A549 (cell line): ENCODE results near the gene PIK3CB. TPM values are rescaled to one million over a fixed set of nuclear protein-coding genes. Genes with fewer than 3 reads are reported as not detected.
A peak's percentile ranks its signal among the peaks of the same experiment; 100 is the strongest.

ENCODE experiments used
- ATAC-seq, 2 experiments: fragments of 200-7000 bp in 1 of 2; fragments of >200 bp in 1 of 2; cut with Nextera tagmentation in 1 of 2; cut with Tn5 transposase in 1 of 2; 3 replicates each; pipeline versions ENCODE4 v1.8.0 to v1.9.1; 2018 to 2020; ENCODE audit warnings: mild to moderate bottlenecking in 1 of 2, moderate library complexity in 1 of 2
- CTCF ChIA-PET: fragments of 300-600 bp; sonication (Branson Sonifier 250); formaldehyde crosslinking; extraction: SDS; loops from one replicate; lab custom pipeline; 2021; ENCODE audit warnings: antibody characterized with exemption, inconsistent platforms; lab: Yijun Ruan, JAX
- POLR2A ChIA-PET: fragments of 350-600 bp; formaldehyde crosslinking; extraction: SDS; loops from one replicate; lab custom pipeline; 2021; ENCODE audit warnings: antibody characterized with exemption, inconsistent platforms; lab: Yijun Ruan, JAX
- DNase-seq, 2 experiments: peaks; one replicate each; pipeline versions ENCODE4 v3.0.0 to v3.0.0-alpha.2; 2011 to 2016; ENCODE audit warnings: low read depth in 1 of 2, low spot score in 1 of 2
- FAIRE-seq: peaks from 2 replicates; lab custom pipeline; 2011; peaks lifted over from hg19 to GRCh38; lab: Jason Lieb, UNC
- H3K27ac ChIP-seq, 2 experiments: fragments of >200 bp; sonication (Bioruptor Twin); formaldehyde crosslinking; 3 replicates each; pipeline ENCODE4 v1.5.1; 2016 to 2017
- H3K4me1 ChIP-seq: fragments of >200 bp; sonication (Bioruptor Twin); formaldehyde crosslinking; 3 replicates; pipeline ENCODE4 v1.6.1; 2016
- H3K4me2 ChIP-seq: fragments of >200 bp; sonication (Bioruptor Twin); formaldehyde crosslinking; 3 replicates; pipeline ENCODE4 v1.6.1; 2016
- H3K4me3 ChIP-seq: fragments of >200 bp; sonication (Bioruptor Twin); formaldehyde crosslinking; 3 replicates; pipeline ENCODE4 v1.5.1; 2016
- H3K9me3 ChIP-seq: fragments of >200 bp; sonication (Bioruptor Twin); formaldehyde crosslinking; 3 replicates; pipeline ENCODE4 v1.6.1; 2016
- CBX8 ChIP-seq: fragments of 200-600 bp; sonication (generic); IDR thresholded peaks from 2 replicates; pipeline ENCODE4 v1.6.1; 2016
- CEBPB ChIP-seq, 2 experiments: fragments of >200 bp in 1 of 2; sonication (Bioruptor Twin) in 1 of 2; formaldehyde crosslinking in 1 of 2; IDR thresholded peaks; 2 replicates each; pipeline ENCODE4 v1.6.1; 2012 to 2016
- CHD2 ChIP-seq: fragments of 150-350 bp; IDR thresholded peaks from 2 replicates; pipeline ENCODE4 v1.6.1; 2014; ENCODE audit warnings: low read length; ENCODE audit not compliant: partially characterized antibody
- EHF ChIP-seq: fragments of 250-450 bp; sonication (Bioruptor Pico); IDR thresholded peaks from 2 replicates; pipeline ENCODE4 v1.5.0; 2020; ENCODE audit warnings: mild to moderate bottlenecking
- EHMT2 ChIP-seq: fragments of 200-600 bp; sonication (generic); IDR thresholded peaks from 2 replicates; pipeline ENCODE4 v1.6.1; 2016; ENCODE audit warnings: antibody characterized with exemption, low read depth, mild to moderate bottlenecking, moderate library complexity
- ESRRA ChIP-seq: fragments of 150-350 bp; IDR thresholded peaks from 2 replicates; pipeline ENCODE4 v1.6.1; 2014; ENCODE audit warnings: mild to moderate bottlenecking, low read length, borderline replicate concordance
- FOSB ChIP-seq: fragments of 250-450 bp; sonication (Bioruptor Pico); IDR thresholded peaks from 2 replicates; pipeline ENCODE4 v1.5.0; 2020; ENCODE audit warnings: mild to moderate bottlenecking, moderate library complexity
- FOSL2 ChIP-seq, 2 experiments: fragments of 450-650 bp in 1 of 2; fragments of >200 bp in 1 of 2; sonication (Bioruptor Twin) in 1 of 2; formaldehyde crosslinking; IDR thresholded peaks; 2 replicates each; pipeline versions ENCODE4 v1.5.0 to v1.6.1; 2016 to 2020; ENCODE audit warnings: mild to moderate bottlenecking in 1 of 2, moderate library complexity in 1 of 2
- FOXS1 ChIP-seq: fragments of 250-450 bp; sonication (Bioruptor Pico); IDR thresholded peaks from 2 replicates; pipeline ENCODE4 v1.5.0; 2020; ENCODE audit warnings: mild to moderate bottlenecking, moderate library complexity
- GATA3 ChIP-seq: IDR thresholded peaks from 2 replicates; pipeline ENCODE4 v1.6.1; 2012; ENCODE audit warnings: borderline replicate concordance
- HDAC2 ChIP-seq: fragments of 200-600 bp; sonication (generic); IDR thresholded peaks from 2 replicates; pipeline ENCODE4 v1.6.1; 2016
- HEYL ChIP-seq: fragments of 250-450 bp; sonication (Bioruptor Pico); IDR thresholded peaks from 2 replicates; pipeline ENCODE4 v1.8.0; 2021; ENCODE audit warnings: mild to moderate bottlenecking, moderate library complexity
- HOXB13 ChIP-seq: fragments of 250-450 bp; sonication (Bioruptor Pico); IDR thresholded peaks from 2 replicates; pipeline ENCODE4 v1.5.0; 2020; ENCODE audit warnings: low read depth, mild to moderate bottlenecking, moderate library complexity
- JUN ChIP-seq, 2 experiments: fragments of >200 bp; sonication (Bioruptor Twin); formaldehyde crosslinking; IDR thresholded peaks; 2 replicates in 1 of 2; 3 replicates in 1 of 2; pipeline ENCODE4 v1.6.1; 2016 to 2017
- KDM1A ChIP-seq: fragments of 200-600 bp; sonication (generic); IDR thresholded peaks from 2 replicates; pipeline ENCODE4 v1.6.1; 2016; ENCODE audit warnings: low read depth, mild to moderate bottlenecking
- MAFK ChIP-seq: fragments of 450-650 bp; IDR thresholded peaks from 2 replicates; pipeline ENCODE4 v1.6.1; 2014; ENCODE audit not compliant: partially characterized antibody
- MYC ChIP-seq: IDR thresholded peaks from 2 replicates; pipeline ENCODE4 v1.6.1; 2012; ENCODE audit warnings: mild to moderate bottlenecking, inconsistent platforms, low read length, improper control_type of control experiment, borderline replicate concordance
- NFE2L2 ChIP-seq: fragments of 150-350 bp; conservative IDR thresholded peaks from 2 replicates; pipeline ENCODE4 v1.6.1; 2014; ENCODE audit warnings: low read length
- NR3C1 ChIP-seq: fragments of >200 bp; sonication (Bioruptor Twin); formaldehyde crosslinking; IDR thresholded peaks from 3 replicates; pipeline ENCODE4 v1.6.1; 2017
- SMC3 ChIP-seq: fragments of >200 bp; sonication (Bioruptor Twin); formaldehyde crosslinking; IDR thresholded peaks from 3 replicates; pipeline ENCODE4 v1.6.1; 2018; ENCODE audit warnings: inconsistent platforms
- TFCP2L1 ChIP-seq: fragments of 250-450 bp; sonication (Bioruptor Pico); IDR thresholded peaks from 2 replicates; pipeline ENCODE4 v1.5.0; 2021; ENCODE audit warnings: mild to moderate bottlenecking
- TP53 ChIP-seq: fragments of 250-450 bp; sonication (Bioruptor Pico); IDR thresholded peaks from 2 replicates; pipeline ENCODE4 v1.5.0; 2021; ENCODE audit warnings: mild to moderate bottlenecking, moderate library complexity
- ZFP36 ChIP-seq: fragments of 450-650 bp; IDR thresholded peaks from 2 replicates; pipeline ENCODE4 v1.6.1; 2014; ENCODE audit warnings: borderline replicate concordance; ENCODE audit not compliant: partially characterized antibody
- WGBS: methylation state at CpG from one replicate; pipeline ENCODE4 v1.1.6; 2017; ENCODE audit errors: missing lambda C conversion rate; 5-methylcytosine and 5-hydroxymethylcytosine counted together
- polyA plus RNA-seq, 4 experiments: library from polyadenylated mRNA; depleted of rRNA in 3 of 4; stranded (reverse); fragments of >200 nt; fragmentation: RNase III in 1 of 4; extraction: RNeasy Plus Mini Kit Qiagen cat#74134 plus additional on column Dnase treatment in 1 of 4; gene quantifications; 2 replicates in 3 of 4; 3 replicates in 1 of 4; pipeline ENCODE4 v1.2.3, GENCODE V29; 2011 to 2017
- TF ChIP-seq, protein P1 (sequence below): fragments of 450-650 bp; IDR thresholded peaks from 2 replicates; pipeline ENCODE4 v1.6.1; 2014; ENCODE audit warnings: antibody characterized with exemption
- TF ChIP-seq, protein P2 (sequence below): IDR thresholded peaks from 2 replicates; pipeline ENCODE4 v1.6.1; 2012
- TF ChIP-seq, protein P3 (sequence below): fragments of 250-450 bp; sonication (Bioruptor Pico); IDR thresholded peaks from 2 replicates; pipeline ENCODE4 v1.5.0; 2020; ENCODE audit warnings: low read depth, mild to moderate bottlenecking, moderate library complexity
- TF ChIP-seq, protein P4 (sequence below): fragments of 250-450 bp; sonication (Bioruptor Pico); IDR thresholded peaks from 2 replicates; pipeline ENCODE4 v1.5.0; 2021; ENCODE audit warnings: mild to moderate bottlenecking, moderate library complexity, borderline replicate concordance
- TF ChIP-seq, protein P5 (sequence below): IDR thresholded peaks from 2 replicates; pipeline ENCODE4 v1.6.1; 2012
- TF ChIP-seq, protein P6 (sequence below): fragments of >200 bp; sonication (Bioruptor Twin); formaldehyde crosslinking; IDR thresholded peaks from 3 replicates; pipeline ENCODE4 v1.5.1; 2016
- TF ChIP-seq, protein P7 (sequence below): fragments of >200 bp; sonication (Bioruptor Twin); formaldehyde crosslinking; IDR thresholded peaks from 2 replicates; pipeline ENCODE4 v1.6.1; 2016

The PIK3CB gene
- polyA plus RNA-seq, 2 of the 4 experiments (the other 2 are of a cell fraction), result 20.7 to 23.3 TPM

DNA sequence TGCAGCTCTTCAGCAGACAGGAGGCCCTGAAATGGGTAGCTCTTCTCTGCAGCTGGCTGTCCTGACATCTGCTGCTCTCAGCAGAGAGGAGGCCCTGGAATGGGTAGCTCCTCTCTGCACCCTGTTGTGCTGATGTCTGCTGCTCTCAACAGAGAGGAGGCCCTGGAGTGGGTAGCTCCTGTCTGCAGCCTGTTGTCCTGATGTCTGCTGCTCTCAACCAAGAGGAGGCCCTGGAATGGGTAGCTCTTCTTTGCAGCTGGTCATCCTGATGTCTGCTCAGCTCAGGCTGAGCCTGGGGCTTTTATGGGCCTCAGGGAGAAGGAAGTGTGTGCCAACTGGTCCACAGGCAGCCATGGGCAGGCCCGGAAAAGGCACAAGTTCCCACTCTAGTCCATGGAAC lies 66.6 kb downstream of the PIK3CB start:
- peaks cover 17% of the 10 kb centered on the region; the same call in 2 of the 3 replicates for H3K4me1 ChIP-seq
- no peak overlapping the region for H3K4me3 ChIP-seq
- DNase-seq, result peak in 1 of 2 experiments; percentile 42
- FAIRE-seq, result no peak
- 100% methylated on average over 1 of the region's 1 CpG for WGBS
- no peak overlapping the region for H3K4me2 ChIP-seq
- ATAC-seq, result no peak
- ChIA-PET POLR2A (no interaction called here), CTCF (interaction anchor here (1.1 kb wide), 1 partner anchor 9 kb away, joined by 4 read pairs; no protein-coding TSS in a partner anchor)
- peaks cover 12% of the 10 kb centered on the region; the same call in 2 of the 3 replicates for H3K9me3 ChIP-seq
- TF ChIP-seq TFCP2L1 (no peak), FOXS1 (CRISPR knock-in tag) (no peak), MAFK (no peak), EHMT2 (no peak), JUN (IDR thresholded peaks at IDR 0.05) (no peak), ZFP36 (no peak), TP53 (CRISPR knock-in tag) (no peak), HEYL (CRISPR knock-in tag) (no peak), NR3C1 (no peak), GATA3 (no peak), MYC (no peak), NFE2L2 (no peak), CEBPB (IDR thresholded peaks at IDR 0.05) (no peak), FOSB (CRISPR knock-in tag) (no peak)
- TF ChIP-seq, protein P1, sequence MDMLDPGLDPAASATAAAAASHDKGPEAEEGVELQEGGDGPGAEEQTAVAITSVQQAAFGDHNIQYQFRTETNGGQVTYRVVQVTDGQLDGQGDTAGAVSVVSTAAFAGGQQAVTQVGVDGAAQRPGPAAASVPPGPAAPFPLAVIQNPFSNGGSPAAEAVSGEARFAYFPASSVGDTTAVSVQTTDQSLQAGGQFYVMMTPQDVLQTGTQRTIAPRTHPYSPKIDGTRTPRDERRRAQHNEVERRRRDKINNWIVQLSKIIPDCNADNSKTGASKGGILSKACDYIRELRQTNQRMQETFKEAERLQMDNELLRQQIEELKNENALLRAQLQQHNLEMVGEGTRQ, result no peak
- TF ChIP-seq, protein P2, sequence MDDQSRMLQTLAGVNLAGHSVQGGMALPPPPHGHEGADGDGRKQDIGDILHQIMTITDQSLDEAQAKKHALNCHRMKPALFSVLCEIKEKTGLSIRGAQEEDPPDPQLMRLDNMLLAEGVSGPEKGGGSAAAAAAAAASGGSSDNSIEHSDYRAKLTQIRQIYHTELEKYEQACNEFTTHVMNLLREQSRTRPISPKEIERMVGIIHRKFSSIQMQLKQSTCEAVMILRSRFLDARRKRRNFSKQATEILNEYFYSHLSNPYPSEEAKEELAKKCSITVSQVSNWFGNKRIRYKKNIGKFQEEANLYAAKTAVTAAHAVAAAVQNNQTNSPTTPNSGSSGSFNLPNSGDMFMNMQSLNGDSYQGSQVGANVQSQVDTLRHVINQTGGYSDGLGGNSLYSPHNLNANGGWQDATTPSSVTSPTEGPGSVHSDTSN, result no peak
- TF ChIP-seq, protein P3, sequence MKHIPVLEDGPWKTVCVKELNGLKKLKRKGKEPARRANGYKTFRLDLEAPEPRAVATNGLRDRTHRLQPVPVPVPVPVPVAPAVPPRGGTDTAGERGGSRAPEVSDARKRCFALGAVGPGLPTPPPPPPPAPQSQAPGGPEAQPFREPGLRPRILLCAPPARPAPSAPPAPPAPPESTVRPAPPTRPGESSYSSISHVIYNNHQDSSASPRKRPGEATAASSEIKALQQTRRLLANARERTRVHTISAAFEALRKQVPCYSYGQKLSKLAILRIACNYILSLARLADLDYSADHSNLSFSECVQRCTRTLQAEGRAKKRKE (CRISPR knock-in tag), result no peak
- no peak overlapping the region for H3K27ac ChIP-seq

DNA sequence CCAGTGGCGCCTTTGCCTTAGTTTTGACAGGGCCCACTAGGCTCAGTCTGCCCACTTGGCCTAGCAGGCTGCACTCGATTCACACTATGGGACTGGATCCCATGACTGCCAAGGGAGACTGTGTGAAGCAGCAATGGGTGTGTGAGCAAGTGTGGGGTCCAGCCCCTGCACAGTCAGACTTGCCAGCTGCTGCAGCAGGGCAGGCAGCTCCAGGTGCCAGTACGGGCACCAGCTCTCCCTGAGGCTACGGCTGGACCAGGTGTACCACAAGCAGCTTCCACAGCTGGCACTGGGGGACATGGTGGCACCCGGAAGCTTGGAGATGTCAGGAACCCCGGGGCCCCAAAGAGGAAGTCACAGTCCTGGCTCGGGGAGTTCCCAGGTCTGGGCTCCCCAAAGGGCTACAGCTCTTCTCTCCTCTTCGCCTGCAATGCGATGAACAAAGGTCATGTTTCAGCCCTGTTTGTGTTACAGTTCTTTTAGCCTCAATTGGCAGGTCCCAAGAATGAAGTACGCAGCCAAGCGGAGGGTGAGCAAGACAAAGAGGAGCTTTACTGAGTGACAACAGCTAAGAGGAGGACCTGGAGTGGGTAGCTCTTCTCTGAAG lies 67.1 kb downstream of the PIK3CB start:
- CTCF ChIA-PET, result interaction anchor here (1.1 kb wide), 1 partner anchor 9 kb away, joined by 4 read pairs; no protein-coding TSS in a partner anchor
- DNase-seq (no peak), FAIRE-seq (no peak), ATAC-seq (no peak)
- H3K27ac ChIP-seq, result no peak overlapping the region
- POLR2A ChIA-PET, result no interaction called here
- WGBS, result 92% methylated on average over 9 of the region's 11 CpGs
- H3K4me1 ChIP-seq, result peaks cover 17% of the 10 kb centered on the region; the same call in 2 of the 3 replicates
- no peak overlapping the region for H3K4me3 ChIP-seq
- peaks cover 12% of the 10 kb centered on the region; the same call in 2 of the 3 replicates for H3K9me3 ChIP-seq
- H3K4me2 ChIP-seq, result no peak overlapping the region
- TF ChIP-seq GATA3 (no peak), KDM1A (no peak), CHD2 (no peak), EHF (CRISPR knock-in tag) (no peak), FOSL2 (IDR thresholded peaks at IDR 0.05) (no peak), FOSL2 (CRISPR knock-in tag; IDR thresholded peaks at IDR 0.05) (no peak), HDAC2 (no peak), HOXB13 (no peak), ESRRA (no peak), FOSB (CRISPR knock-in tag) (no peak), NFE2L2 (no peak), CBX8 (no peak), SMC3 (no peak)
- TF ChIP-seq, protein P4, sequence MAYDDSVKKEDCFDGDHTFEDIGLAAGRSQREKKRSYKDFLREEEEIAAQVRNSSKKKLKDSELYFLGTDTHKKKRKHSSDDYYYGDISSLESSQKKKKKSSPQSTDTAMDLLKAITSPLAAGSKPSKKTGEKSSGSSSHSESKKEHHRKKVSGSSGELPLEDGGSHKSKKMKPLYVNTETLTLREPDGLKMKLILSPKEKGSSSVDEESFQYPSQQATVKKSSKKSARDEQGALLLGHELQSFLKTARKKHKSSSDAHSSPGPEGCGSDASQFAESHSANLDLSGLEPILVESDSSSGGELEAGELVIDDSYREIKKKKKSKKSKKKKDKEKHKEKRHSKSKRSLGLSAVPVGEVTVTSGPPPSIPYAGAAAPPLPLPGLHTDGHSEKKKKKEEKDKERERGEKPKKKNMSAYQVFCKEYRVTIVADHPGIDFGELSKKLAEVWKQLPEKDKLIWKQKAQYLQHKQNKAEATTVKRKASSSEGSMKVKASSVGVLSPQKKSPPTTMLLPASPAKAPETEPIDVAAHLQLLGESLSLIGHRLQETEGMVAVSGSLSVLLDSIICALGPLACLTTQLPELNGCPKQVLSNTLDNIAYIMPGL (CRISPR knock-in tag), result no peak
- TF ChIP-seq, protein P1, result no peak
- TF ChIP-seq, protein P5, sequence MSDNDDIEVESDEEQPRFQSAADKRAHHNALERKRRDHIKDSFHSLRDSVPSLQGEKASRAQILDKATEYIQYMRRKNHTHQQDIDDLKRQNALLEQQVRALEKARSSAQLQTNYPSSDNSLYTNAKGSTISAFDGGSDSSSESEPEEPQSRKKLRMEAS, result no peak
- TF ChIP-seq, protein P6, sequence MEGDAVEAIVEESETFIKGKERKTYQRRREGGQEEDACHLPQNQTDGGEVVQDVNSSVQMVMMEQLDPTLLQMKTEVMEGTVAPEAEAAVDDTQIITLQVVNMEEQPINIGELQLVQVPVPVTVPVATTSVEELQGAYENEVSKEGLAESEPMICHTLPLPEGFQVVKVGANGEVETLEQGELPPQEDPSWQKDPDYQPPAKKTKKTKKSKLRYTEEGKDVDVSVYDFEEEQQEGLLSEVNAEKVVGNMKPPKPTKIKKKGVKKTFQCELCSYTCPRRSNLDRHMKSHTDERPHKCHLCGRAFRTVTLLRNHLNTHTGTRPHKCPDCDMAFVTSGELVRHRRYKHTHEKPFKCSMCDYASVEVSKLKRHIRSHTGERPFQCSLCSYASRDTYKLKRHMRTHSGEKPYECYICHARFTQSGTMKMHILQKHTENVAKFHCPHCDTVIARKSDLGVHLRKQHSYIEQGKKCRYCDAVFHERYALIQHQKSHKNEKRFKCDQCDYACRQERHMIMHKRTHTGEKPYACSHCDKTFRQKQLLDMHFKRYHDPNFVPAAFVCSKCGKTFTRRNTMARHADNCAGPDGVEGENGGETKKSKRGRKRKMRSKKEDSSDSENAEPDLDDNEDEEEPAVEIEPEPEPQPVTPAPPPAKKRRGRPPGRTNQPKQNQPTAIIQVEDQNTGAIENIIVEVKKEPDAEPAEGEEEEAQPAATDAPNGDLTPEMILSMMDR, result no peak
- TF ChIP-seq, protein P7, sequence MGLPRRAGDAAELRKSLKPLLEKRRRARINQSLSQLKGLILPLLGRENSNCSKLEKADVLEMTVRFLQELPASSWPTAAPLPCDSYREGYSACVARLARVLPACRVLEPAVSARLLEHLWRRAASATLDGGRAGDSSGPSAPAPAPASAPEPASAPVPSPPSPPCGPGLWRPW, result no peak
